Measurements from ENCODE around the gene NFASC. TPM values are rescaled to one million over a fixed set of nuclear protein-coding genes. Genes with fewer than 3 reads are reported as not detected.

The NFASC gene
- total RNA-seq, 1 experiment from 2014 or later, result 23.6 TPM

DNA sequence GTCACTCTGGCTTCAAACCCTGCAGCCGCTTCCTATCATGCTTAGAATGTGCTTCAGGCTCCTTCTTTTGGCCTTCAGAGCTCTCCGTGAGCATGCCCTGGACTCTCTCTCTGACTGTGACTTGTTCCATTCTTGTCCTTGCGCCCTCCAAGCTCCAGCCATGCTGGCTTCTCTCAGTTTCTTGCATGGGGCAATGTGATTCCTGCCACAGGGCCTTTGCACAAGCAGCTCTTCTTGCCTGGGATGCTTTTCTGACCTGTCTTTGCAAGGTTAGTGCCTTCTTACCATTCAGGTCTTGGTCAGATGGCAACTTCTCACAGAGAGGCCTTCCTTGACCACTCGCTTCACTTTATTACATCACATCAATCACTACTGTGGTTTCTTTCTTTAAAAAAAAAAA, 66.1 kb downstream of the NFASC start:
- Histone ChIP-seq H3K4me3 (ENCODE audit: insufficient read depth, low read depth, low read length) (no peak overlapping the region), H3K36me3 (replicated peaks; ENCODE audit: control insufficient read depth, insufficient read depth, low read length) (no peaks in the 10 kb centered on the region), H3K27me3 (ENCODE audit: control insufficient read depth, insufficient read depth, low read length) (no peaks in the 10 kb centered on the region)
- DNase-seq, result no peak

GRCh38 chr1:204937901-204938300, 67.2 kb downstream of the NFASC start:
- no peaks in the 10 kb centered on the region for H3K27me3 ChIP-seq (ENCODE audit: control insufficient read depth, insufficient read depth, low read length)
- no peaks in the 10 kb centered on the region for H3K36me3 ChIP-seq (replicated peaks; ENCODE audit: control insufficient read depth, insufficient read depth, low read length)
- H3K4me3 ChIP-seq (ENCODE audit: insufficient read depth, low read depth, low read length), result no peak overlapping the region
- no peak for DNase-seq

DNA sequence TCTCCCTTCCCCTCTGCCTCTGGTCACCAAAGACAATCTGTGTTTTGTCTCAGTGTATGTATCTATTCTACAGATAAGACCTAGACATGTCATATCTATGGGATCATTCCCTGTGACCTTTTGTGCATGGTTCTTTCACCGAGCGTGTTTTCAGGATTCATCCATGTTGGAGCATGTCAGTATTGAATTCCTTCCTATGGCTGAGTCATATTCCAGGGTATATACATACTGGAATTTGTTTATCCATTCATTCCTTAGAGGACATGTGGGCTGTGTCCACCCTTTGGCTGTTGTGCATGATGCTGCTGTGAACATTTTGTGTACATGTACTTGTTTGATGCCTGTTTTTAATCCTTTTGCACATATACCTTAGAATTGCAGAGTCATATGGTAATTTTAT, 69.9 kb downstream of the NFASC start:
- Histone ChIP-seq H3K27me3 (ENCODE audit: control insufficient read depth, insufficient read depth, low read length) (no peaks in the 10 kb centered on the region), H3K4me3 (ENCODE audit: insufficient read depth, low read depth, low read length) (no peak overlapping the region), H3K36me3 (replicated peaks; ENCODE audit: control insufficient read depth, insufficient read depth, low read length) (no peaks in the 10 kb centered on the region)
- DNase-seq, result no peak

DNA sequence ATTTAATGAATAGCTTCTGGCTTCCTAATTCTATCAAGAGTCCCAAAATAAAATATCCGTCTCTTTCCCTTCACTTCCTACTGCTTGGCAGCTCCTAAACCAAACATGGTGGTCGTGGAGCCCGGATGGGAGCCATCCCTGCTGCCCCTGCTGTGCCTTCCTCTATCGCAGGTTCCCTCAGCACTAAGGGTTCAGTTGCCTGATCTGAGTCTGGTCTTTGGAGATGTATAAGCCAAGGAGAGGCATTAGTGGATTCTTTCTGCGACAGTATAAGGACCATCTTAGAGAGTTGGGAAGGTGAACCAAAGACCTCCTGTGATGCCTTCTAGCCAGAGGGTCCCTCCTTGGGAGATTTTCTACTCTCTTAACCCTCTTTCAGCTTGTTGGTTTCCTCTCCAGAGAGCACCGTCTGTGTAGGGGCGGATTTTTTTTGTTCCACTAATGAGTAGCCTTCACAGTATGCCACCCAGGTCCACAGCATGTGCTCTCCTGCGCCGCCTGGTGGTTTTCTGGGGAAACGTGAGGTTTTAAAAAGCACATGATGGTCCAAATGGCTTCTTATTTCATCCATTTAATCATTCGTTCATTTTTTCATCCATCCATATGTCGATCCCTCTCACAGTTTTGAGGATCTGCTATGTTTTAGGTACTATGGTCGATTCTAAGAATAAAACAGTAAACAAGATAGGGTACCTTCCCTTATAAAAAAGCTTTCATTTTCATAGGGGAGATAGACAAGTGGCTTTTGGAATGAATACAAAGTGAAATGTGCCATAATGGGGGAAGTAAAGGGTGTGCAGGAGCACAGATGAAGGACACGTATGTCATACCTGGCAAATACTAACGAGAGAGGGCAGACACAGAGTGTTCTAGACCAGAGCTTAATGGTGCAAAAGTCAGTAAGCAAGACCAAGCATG, 71.0 kb downstream of the NFASC start:
- Histone ChIP-seq H3K4me3 (ENCODE audit: insufficient read depth, low read depth, low read length) (no peak overlapping the region), H3K27me3 (ENCODE audit: control insufficient read depth, insufficient read depth, low read length) (no peaks in the 10 kb centered on the region), H3K36me3 (replicated peaks; ENCODE audit: control insufficient read depth, insufficient read depth, low read length) (no peaks in the 10 kb centered on the region)
- peak; percentile 88 for DNase-seq

- no peak for DNase-seq
- no peaks in the 10 kb centered on the region for H3K36me3 ChIP-seq (replicated peaks; ENCODE audit: control insufficient read depth, insufficient read depth, low read length)
Measured at GRCh38 chr1:204943495-204943894, 72.8 kb downstream of the NFASC start.

DNA sequence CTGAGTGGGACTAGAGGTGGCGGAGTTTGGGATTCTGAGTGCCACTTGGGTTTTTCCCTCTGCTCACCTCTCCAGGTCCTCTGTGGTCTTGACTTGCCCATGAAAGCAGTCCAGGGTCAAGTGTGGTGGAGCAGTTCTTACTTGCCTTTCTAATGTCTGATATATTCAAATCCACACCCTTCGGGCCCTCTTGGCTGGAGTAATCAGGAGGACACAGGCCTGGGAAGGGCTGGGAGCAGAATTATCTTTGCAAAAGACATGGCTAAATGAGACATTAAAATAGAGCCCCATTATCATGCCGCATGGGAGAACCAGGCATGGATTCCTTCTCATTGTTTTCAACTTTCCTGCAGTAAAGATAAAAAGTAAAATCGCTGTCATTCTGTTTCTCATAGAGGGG, 74.0 kb downstream of the NFASC start:
- no peaks in the 10 kb centered on the region for H3K36me3 ChIP-seq (replicated peaks; ENCODE audit: control insufficient read depth, insufficient read depth, low read length)
- no peaks in the 10 kb centered on the region; the same call in 1 of the 2 replicates for H3K27me3 ChIP-seq (ENCODE audit: control insufficient read depth, insufficient read depth, low read length)
- H3K4me3 ChIP-seq (ENCODE audit: insufficient read depth, low read depth, low read length), result no peak overlapping the region
- DNase-seq, result no peak

More at GRCh38 chr1:204943495-204943894, 72.8 kb downstream of the NFASC start:
- Histone ChIP-seq H3K27me3 (ENCODE audit: control insufficient read depth, insufficient read depth, low read length) (no peaks in the 10 kb centered on the region; the same call in 1 of the 2 replicates), H3K4me3 (ENCODE audit: insufficient read depth, low read depth, low read length) (no peak overlapping the region)

DNA sequence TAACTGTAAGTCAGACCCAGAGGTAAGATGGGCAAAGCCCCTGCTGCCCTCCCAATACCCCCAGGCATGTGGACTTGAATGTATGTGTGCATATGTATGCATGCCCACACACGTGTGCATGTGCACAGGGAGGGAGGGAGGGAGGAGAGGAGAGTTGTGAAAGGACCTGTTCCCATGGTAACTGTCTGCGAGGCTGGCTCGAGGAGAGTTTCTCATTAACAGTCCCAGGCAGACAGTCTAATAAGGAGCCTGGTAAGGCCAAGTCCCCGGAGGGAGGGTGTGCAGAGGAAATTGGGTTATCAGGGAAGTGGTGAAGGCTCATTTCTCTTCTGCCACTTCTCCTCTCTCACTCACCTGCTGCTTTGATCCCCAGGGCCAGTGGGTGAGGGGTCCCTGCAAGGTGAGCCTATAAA, 74.9 kb downstream of the NFASC start:
- Histone ChIP-seq H3K36me3 (replicated peaks; ENCODE audit: control insufficient read depth, insufficient read depth, low read length) (no peaks in the 10 kb centered on the region), H3K4me3 (ENCODE audit: insufficient read depth, low read depth, low read length) (no peak overlapping the region), H3K27me3 (ENCODE audit: control insufficient read depth, insufficient read depth, low read length) (no peaks in the 10 kb centered on the region; the same call in 1 of the 2 replicates)
- DNase-seq, result no peak

DNA sequence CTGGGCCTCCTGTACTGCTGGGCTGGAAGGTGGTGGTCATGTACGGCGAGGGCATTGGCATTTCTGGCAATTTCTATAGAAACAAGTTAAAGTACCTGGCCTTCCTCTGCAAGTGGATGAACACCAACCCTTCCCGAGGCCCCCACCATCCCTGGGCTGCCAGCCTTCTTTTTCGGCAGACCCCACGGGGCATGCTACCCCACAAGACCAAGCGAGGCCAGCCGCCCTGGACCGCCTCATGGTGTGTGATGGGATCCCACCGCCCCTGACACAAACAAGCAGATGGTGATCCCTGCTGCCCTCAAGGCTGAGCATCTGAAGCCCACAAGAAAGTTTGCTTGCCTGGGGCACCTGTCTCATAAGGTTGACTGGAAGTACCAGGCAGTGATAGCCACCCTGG, 76.0 kb downstream of the NFASC start:
- no peak overlapping the region for H3K4me3 ChIP-seq (ENCODE audit: insufficient read depth, low read depth, low read length)

DNA sequence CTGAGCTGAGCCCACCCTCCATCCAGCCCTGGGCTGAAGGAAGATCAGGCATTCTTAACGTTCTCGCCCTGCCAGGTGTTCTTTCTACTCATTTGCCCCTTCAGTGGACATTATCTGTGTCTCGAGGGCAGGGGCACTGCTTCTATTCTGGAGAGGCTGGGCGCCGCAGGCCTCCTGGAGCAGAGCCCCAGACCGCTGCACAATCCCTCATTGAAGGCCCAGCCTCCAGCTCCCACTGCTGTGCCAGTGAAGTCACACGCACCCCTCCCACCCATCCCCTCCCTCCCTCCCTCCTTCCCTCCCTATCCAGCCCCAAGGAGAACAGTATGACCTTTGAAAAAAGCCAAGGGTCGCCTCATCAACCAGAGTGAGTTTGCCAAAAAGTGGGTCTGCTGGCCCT, 76.7 kb downstream of the NFASC start:
- Histone ChIP-seq H3K4me3 (ENCODE audit: insufficient read depth, low read depth, low read length) (no peak overlapping the region), H3K27me3 (ENCODE audit: control insufficient read depth, insufficient read depth, low read length) (no peaks in the 10 kb centered on the region; the same call in 1 of the 2 replicates), H3K36me3 (replicated peaks; ENCODE audit: control insufficient read depth, insufficient read depth, low read length) (no peaks in the 10 kb centered on the region)
- no peak for DNase-seq

More for the DNA sequence above, 76.0 kb downstream of the NFASC start:
- no peak for DNase-seq
- H3K27me3 ChIP-seq (ENCODE audit: control insufficient read depth, insufficient read depth, low read length), result no peaks in the 10 kb centered on the region; the same call in 1 of the 2 replicates
- H3K36me3 ChIP-seq (replicated peaks; ENCODE audit: control insufficient read depth, insufficient read depth, low read length), result no peaks in the 10 kb centered on the region

DNA sequence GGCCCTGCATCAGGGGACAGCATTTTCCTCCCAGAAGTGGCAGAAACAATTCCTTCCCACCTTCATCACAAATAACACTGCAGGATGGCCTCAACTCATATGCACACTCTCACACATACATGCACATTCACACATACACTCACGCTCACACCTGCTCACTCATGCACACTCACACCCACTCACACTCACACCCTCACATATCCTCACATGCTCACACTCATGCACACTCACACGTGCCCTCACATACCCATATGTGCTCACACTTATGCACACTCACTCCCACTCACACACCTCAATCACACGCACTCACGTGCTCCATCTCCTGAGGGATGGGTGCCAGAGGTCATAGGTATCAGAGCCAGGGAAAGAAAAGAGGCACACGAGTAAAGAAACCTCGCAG, 77.1 kb downstream of the NFASC start:
- H3K4me3 ChIP-seq (ENCODE audit: insufficient read depth, low read depth, low read length), result no peak overlapping the region
- no peaks in the 10 kb centered on the region; the same call in 1 of the 2 replicates for H3K27me3 ChIP-seq (ENCODE audit: control insufficient read depth, insufficient read depth, low read length)
- DNase-seq, result no peak
- H3K36me3 ChIP-seq (replicated peaks; ENCODE audit: control insufficient read depth, insufficient read depth, low read length), result no peaks in the 10 kb centered on the region

- no peaks in the 10 kb centered on the region; the same call in 1 of the 2 replicates for H3K27me3 ChIP-seq (ENCODE audit: control insufficient read depth, insufficient read depth, low read length)
- no peaks in the 10 kb centered on the region for H3K36me3 ChIP-seq (replicated peaks; ENCODE audit: control insufficient read depth, insufficient read depth, low read length)
- no peak overlapping the region for H3K4me3 ChIP-seq (ENCODE audit: insufficient read depth, low read depth, low read length)
- peak; percentile 73 for DNase-seq
Measured at GRCh38 chr1:204950353-204951001, 79.8 kb downstream of the NFASC start.

DNA sequence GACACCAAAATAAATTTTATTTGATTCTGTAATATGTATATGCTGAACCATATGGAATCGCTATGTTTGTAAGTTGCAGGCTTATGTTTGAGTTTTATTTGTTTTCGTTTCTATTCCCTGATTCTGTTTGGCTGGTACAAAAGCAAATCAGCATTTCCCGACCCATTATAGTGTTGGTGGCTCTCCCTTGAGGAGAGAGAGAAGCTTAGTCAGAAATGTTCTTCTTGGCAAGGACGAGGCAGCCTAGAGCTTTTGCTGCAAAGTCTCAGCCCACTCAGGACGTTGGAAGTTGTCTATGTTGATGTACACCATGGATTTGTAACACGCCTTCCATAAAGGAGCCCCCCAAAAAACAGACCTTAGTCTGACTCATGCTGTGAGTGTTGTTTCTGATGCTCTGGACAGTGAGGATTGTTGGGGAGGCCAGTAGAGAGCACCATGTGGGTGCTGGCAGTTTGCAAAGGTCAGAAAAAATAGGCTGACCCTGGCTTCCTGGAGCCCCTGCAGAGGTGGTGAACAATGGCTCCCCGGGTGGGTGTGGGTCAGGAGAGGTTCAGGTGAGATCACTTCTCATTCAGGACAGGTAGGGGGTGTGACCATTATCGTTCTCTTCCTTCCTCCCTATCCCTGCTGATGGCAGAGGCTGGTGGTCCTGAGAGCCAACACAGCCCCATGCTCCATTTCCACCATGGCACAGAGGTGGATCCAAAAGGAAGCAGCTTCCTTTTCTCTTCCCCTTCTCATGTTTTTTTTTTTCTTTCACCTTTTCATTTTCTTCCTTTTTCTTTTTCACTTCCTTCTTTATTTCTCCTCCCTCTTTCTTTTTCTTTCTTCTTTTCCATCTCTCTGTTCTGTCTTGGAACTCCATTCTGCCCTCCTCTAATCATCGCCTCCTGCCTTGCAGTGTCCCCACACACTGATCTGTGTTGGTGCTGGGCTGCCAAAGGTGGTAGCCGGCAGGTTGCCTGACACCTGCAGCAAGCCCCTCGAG, 88.0 kb downstream of the NFASC start:
- Histone ChIP-seq H3K36me3 (replicated peaks; ENCODE audit: control insufficient read depth, insufficient read depth, low read length) (no peaks in the 10 kb centered on the region; the same call in 1 of the 2 replicates), H3K4me3 (ENCODE audit: insufficient read depth, low read depth, low read length) (no peak overlapping the region), H3K27me3 (ENCODE audit: control insufficient read depth, insufficient read depth, low read length) (no peaks in the 10 kb centered on the region)
- no peak for DNase-seq

DNA sequence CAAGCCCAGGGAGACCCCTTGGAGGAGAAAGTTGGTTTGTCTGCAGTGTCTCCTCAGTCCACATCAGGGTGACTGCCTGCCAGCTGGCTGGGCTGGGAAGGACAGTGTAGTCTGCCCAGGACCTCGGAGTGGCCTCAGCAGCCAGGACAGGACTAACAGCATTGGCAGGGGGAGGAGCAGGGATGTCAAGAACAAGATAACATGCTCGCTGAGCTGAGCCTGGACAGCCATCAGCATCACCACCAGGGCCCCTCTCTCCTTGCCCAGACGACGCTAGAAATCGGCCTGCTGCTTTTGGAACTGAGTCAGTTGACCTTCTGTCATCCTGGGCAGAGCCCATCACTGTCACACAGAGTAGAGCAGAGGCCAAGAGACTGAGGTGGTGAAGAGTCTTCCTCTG, 88.7 kb downstream of the NFASC start:
- Histone ChIP-seq H3K4me3 (ENCODE audit: insufficient read depth, low read depth, low read length) (no peak overlapping the region), H3K27me3 (ENCODE audit: control insufficient read depth, insufficient read depth, low read length) (no peaks in the 10 kb centered on the region), H3K36me3 (replicated peaks; ENCODE audit: control insufficient read depth, insufficient read depth, low read length) (no peaks in the 10 kb centered on the region; the same call in 1 of the 2 replicates)
- no peak for DNase-seq

- Histone ChIP-seq H3K4me3 (ENCODE audit: insufficient read depth, low read depth, low read length) (no peak overlapping the region), H3K27me3 (ENCODE audit: control insufficient read depth, insufficient read depth, low read length) (no peaks in the 10 kb centered on the region), H3K36me3 (replicated peaks; ENCODE audit: control insufficient read depth, insufficient read depth, low read length) (no peaks in the 10 kb centered on the region; the same call in 1 of the 2 replicates)
- no peak for DNase-seq
Measured at GRCh38 chr1:204959836-204960235, 89.2 kb downstream of the NFASC start.
